ENCODE data around the gene APLNR. TPM values are rescaled to one million over a fixed set of nuclear protein-coding genes. Genes with fewer than 3 reads are reported as not detected.
A peak's percentile ranks its signal among the peaks of the same experiment; 100 is the strongest.

Gene APLNR
- polyA plus RNA-seq, 1 donor (not counting 4 experiments of a cell fraction or from before 2014, with no cell fraction given), result not detected

DNA sequence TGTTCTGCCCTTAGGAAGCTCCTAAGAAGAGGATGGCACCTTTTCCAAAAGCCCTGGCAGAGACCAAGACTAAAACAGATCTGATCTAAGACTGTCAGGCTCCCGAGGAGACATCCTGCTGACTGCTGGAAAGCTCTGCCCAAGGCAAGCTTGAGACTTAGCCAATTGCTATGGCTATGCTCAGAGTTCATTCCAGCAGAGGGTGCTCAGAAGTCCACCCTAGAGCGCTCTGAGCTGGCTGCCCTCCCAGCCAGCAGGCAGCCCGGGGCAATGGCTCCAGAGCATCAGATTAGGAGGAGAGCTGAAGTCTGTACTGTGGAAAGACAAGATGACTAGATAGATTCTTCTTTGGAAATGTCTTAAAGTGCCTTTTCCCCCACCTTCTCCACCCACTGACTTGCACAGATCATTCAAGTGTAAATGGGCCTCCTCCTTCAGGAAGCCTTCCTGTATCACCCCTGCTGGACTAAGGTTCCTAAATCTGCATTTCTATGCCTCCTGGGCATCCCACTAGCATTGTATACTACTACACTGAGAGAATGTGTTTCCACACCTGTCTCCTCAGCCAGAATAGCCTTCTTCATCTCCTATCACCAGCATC is 31.9 kb downstream of the APLNR start:
- Histone ChIP-seq H4K20me1 (ENCODE audit: control insufficient read depth, extremely low read depth, insufficient read depth, low read length) (no peaks in the 10 kb centered on the region), H2AFZ (ENCODE audit: control insufficient read depth, low read length) (no peak overlapping the region), H3K4me3 (ENCODE audit: control insufficient read depth in 2 of 3, extremely low read depth in 1 of 3, insufficient read depth in 2 of 3, low read depth in 1 of 3, low read length in 3 of 3) (no peak overlapping the region), H3K36me3 (ENCODE audit: control insufficient read depth in 2 of 2, extremely low read depth in 1 of 2, insufficient read depth in 2 of 2, low read length in 2 of 2) (no peaks in the 10 kb centered on the region), H3K79me2 (ENCODE audit: control insufficient read depth, insufficient read depth, low read length) (no peaks in the 10 kb centered on the region), H3K27me3 (ENCODE audit: control insufficient read depth, extremely low read depth, insufficient read depth, low read length) (peaks cover 14% of the 10 kb centered on the region), H3K4me1 (ENCODE audit: control insufficient read depth, extremely low read depth, insufficient read depth, low read length) (no peaks in the 10 kb centered on the region), H3K27ac (ENCODE audit: control insufficient read depth, insufficient read depth, low read length) (no peak overlapping the region), H3K9me3 (ENCODE audit: control insufficient read depth, low read depth, low read length) (no peaks in the 10 kb centered on the region), H3K9me1 (ENCODE audit: control insufficient read depth, extremely low read depth, insufficient read depth, low read length) (no peaks in the 10 kb centered on the region), H3K4me2 (ENCODE audit: control insufficient read depth, extremely low read depth, insufficient read depth, low read depth, low read length) (no peak overlapping the region), H3K9ac (ENCODE audit: control insufficient read depth, extremely low read depth, insufficient read depth, low read length) (no peak overlapping the region)
- DNase-seq (ENCODE audit: low read depth, low spot score) (no peak), FAIRE-seq (no peak)
- TF ChIP-seq, protein P1, sequence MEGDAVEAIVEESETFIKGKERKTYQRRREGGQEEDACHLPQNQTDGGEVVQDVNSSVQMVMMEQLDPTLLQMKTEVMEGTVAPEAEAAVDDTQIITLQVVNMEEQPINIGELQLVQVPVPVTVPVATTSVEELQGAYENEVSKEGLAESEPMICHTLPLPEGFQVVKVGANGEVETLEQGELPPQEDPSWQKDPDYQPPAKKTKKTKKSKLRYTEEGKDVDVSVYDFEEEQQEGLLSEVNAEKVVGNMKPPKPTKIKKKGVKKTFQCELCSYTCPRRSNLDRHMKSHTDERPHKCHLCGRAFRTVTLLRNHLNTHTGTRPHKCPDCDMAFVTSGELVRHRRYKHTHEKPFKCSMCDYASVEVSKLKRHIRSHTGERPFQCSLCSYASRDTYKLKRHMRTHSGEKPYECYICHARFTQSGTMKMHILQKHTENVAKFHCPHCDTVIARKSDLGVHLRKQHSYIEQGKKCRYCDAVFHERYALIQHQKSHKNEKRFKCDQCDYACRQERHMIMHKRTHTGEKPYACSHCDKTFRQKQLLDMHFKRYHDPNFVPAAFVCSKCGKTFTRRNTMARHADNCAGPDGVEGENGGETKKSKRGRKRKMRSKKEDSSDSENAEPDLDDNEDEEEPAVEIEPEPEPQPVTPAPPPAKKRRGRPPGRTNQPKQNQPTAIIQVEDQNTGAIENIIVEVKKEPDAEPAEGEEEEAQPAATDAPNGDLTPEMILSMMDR (optimal IDR thresholded peaks at IDR 0.05 in 1 of 3, IDR thresholded peaks at IDR 0.05 in 1 of 3, conservative IDR thresholded peaks at IDR 0.05 in 1 of 3; ENCODE audit: extremely low read depth in 1 of 3, insufficient read depth in 2 of 3, low read length in 3 of 3), result peak in 2 of 3 experiments; percentile 12 to 34
- no peak for TF ChIP-seq EZH2 (IDR thresholded peaks at IDR 0.05; ENCODE audit: low read length)
- dilution Hi-C loops (cut with MboI; ENCODE audit: extremely low pct_ligation_motif_present, low sequenced_read_pairs), result no loop called here

DNA sequence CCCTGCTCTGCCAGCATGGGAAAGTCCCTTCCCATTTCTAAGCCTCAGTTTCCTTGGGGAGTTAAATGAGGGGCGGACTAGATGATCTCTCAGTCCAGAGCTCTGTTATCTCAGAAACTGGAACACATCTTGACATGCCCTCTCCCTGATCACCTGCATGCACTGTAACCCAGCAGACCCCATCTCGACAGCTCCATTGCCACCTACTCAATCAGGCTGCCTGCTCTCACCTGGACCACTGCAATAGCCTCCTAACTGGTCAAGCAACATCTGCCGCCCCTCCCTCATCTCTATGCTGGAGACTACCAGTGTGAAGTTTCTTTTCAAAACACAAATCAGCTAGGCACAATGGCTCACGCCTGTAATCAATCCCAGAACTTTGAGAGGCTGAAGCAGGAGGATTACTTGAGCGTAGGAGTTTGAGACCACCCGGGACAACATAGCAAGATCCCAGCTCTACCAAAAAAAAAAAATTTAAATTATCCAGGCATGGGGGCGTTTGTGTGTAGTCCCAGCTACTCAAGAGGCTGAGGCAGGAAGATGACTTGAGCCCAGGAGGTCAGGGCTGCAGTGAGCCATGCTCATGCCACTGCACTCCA is 33.1 kb downstream of the APLNR start:
- H3K4me2 ChIP-seq (ENCODE audit: control insufficient read depth, extremely low read depth, insufficient read depth, low read depth, low read length), result no peak overlapping the region
- H3K4me3 ChIP-seq (ENCODE audit: control insufficient read depth in 2 of 3, extremely low read depth in 1 of 3, insufficient read depth in 2 of 3, low read depth in 1 of 3, low read length in 3 of 3), result no peak overlapping the region
- no peak overlapping the region for H3K27ac ChIP-seq (ENCODE audit: control insufficient read depth, insufficient read depth, low read length)
- no peaks in the 10 kb centered on the region for H3K36me3 ChIP-seq (ENCODE audit: control insufficient read depth in 2 of 2, extremely low read depth in 1 of 2, insufficient read depth in 2 of 2, low read length in 2 of 2)
- H3K9me1 ChIP-seq (ENCODE audit: control insufficient read depth, extremely low read depth, insufficient read depth, low read length), result no peaks in the 10 kb centered on the region
- H3K9me3 ChIP-seq (ENCODE audit: control insufficient read depth, low read depth, low read length), result no peaks in the 10 kb centered on the region
- no peak for FAIRE-seq
- no peaks in the 10 kb centered on the region for H3K4me1 ChIP-seq (ENCODE audit: control insufficient read depth, extremely low read depth, insufficient read depth, low read length)
- H3K9ac ChIP-seq (ENCODE audit: control insufficient read depth, extremely low read depth, insufficient read depth, low read length), result no peak overlapping the region
- no peaks in the 10 kb centered on the region for H4K20me1 ChIP-seq (ENCODE audit: control insufficient read depth, extremely low read depth, insufficient read depth, low read length)
- H3K27me3 ChIP-seq (ENCODE audit: control insufficient read depth, extremely low read depth, insufficient read depth, low read length), result peaks cover 14% of the 10 kb centered on the region
- dilution Hi-C loops (cut with MboI; ENCODE audit: extremely low pct_ligation_motif_present, low sequenced_read_pairs), result no loop called here
- TF ChIP-seq, protein P1 (optimal IDR thresholded peaks at IDR 0.05 in 1 of 3, IDR thresholded peaks at IDR 0.05 in 1 of 3, conservative IDR thresholded peaks at IDR 0.05 in 1 of 3; ENCODE audit: extremely low read depth in 1 of 3, insufficient read depth in 2 of 3, low read length in 3 of 3), result no peak
- no peak for TF ChIP-seq EZH2 (IDR thresholded peaks at IDR 0.05; ENCODE audit: low read length)
- no peak overlapping the region for H2AFZ ChIP-seq (ENCODE audit: control insufficient read depth, low read length)
- DNase-seq (ENCODE audit: low read depth, low spot score), result no peak
- no peaks in the 10 kb centered on the region for H3K79me2 ChIP-seq (ENCODE audit: control insufficient read depth, insufficient read depth, low read length)
